CD4-positive, alpha-beta T cell treated with Interleukin-17A for 1 hour (primary cell): Measurements from ENCODE around the gene POLE.

Source experiments
- DNase-seq: peaks from one replicate; pipeline ENCODE4 v3.0.0-alpha.2; 2020

Gene POLE

GRCh38 chr12:132673288-132674179, 13.6 kb downstream of the POLE start:
- DNase-seq, result no peak

DNA sequence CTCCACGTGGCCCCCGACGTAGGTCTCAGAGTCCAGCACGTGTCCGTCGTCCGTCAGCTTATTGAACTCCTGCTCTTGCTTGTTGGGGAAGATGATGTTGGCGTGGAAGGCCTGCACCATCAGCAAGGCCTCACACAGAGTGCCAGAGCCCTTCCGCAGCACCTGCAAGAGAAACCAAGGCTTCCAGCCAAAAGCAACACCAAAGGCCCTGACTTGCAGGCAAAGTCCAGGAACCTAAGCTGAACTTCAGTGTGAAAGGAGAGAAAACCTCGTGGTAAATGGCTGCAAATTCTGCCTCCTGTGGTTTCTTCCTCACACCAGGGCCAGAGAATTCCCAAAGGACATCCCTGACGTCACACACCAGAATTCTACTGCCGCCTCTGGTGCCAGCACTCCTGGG, 14.5 kb downstream of the POLE start:
- no peak for DNase-seq

- DNase-seq, result no peak
Measured at GRCh38 chr12:132672116-132672515, 15.0 kb downstream of the POLE start.

- DNase-seq, result no peak
Measured at GRCh38 chr12:132669166-132669879, 17.8 kb downstream of the POLE start.

DNA sequence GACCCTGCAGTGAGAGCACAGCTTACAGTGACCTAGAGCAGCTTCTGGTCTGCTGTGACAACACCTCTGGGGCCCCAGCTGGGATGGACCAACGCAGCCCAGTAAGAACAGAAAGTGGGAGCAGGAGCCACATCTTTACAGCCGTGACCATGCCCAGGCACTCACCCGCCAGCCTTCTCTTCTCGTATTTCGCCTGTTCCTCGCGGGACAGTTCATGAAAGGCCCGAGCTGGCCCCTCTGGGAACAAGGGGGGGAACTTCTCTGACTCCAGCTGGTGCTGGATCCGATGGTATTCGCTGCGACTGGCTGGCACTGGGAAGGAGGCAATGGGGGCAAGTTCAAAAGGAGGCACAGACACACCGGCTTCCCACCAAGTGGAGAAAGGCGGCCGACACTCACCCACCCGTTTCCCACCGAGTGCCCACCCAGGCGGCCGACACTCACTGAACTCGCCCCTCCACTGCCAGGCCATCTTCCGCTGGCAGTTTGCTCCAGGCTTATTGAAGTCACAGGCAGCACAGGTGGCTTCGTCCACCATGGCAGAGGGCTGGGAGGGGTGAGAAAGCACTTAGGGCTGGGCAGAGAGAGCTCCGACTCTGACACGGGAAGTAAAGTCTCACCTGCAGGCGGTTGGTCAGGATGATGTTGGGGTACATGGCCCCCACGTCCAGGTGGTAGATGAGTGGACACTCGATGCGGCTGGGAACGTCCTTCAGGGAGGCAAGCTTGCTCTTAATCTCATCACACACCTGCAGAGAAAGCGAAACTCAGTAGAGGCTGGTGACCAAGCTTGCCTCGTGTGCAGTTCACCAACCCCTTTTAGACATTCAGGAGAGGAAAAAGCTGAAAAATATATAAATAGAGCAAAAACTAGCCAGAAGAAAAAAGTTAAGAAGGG, 18.7 kb downstream of the POLE start:
- no peak for DNase-seq

DNA sequence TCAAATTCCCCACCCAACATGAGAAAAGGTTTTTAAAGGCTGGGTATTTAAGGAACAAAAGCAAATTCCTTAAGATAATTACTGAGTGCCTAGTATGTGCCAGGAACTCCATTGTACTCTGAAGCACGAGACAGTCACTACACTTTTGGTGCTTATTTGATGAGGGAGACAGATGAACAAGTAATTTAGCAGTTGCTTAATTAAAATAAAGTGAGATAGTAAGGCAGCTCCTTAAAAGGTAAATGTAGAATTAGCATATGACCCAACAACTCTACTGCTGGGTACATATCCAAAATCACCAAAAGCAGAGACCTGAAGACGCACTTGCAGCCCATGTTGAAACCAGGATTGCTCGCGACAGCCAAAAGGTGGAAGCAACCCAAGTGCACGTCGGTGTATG, 21.3 kb downstream of the POLE start:
- DNase-seq, result no peak

- no peak for DNase-seq
Measured at GRCh38 chr12:132665149-132665491, 22.0 kb downstream of the POLE start.

DNA sequence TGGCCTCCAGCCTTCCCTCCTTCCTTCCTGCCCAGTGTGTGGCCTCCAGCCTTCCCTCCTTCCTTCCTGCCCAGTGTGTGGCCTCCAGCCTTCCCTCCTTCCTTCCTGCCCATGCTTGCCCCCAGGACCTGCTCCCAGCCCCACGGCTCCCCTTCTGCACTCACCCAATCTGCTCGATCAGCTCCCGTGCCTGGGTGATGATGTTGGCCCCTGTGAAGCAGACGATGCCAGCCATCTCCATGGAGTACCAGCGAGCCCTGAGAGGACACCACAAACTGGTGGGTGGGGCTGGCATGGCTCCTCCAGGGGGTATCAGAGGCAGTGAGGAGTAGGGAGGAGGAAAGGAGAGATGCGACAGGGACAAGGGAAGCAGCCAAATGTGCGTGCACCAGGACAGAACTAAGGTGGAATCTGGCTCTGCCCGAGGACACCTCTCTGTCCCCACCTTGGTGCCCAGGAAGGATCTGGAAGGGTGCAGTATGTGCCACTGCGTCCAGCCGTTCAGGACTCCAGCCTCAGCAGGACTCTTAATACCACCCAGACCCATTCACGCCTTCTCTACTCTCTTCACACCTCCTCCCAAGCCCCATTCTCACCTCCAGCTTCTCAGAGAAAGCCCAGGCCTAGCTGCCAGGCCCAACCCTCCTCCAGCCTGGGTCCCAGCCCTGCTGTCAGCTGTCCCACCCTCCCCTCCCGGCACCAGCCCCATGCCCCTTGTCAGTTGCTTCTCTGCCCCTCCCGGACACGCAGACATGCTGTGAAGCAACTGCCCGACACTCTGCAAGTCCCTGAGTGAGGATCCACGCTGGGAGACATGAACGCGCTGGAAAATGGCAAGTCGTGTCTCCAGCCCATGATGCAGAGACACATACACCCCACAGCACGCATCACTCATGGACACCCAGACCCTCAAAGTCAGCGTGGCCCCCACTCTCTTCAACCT, 22.7 kb downstream of the POLE start:
- DNase-seq, result no peak

DNA sequence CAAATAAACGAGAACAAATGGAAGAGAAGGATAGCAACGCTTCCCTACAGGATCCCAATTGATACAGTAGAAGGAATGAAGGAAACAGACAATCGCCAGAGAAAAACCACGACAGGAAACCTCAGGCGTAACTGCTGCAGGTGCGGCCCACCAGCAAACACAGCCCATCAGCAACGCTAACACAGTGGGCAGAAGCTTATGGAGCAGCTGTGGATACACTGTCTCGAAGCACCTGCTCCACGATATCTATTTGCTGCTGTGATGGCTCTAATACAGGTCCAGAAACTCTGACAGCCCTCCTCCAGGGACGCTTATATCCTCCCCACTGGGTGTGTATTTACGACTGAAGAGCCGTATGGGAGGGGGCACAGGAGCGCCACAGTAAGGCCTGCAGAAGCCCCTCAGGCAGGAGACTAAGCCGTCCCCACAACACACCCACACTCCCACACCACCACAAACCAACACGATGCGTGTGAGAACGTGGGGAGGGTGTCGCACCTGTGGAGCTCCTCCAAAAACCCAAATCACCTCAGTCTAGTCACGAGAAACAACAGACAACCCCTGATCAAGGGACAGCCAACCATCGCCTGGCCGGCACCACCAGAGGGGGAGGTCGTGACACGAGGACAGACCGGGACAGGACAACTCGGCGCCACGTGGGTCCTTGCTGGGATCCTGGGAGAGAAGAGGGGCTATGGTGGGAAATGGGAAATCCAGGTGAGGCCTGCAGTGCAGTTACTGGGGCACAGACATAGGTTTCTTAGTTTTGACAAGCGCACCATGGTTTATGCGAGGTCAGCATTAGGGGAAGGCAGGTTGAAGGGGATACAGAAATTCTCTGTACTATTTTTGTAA, 24.0 kb downstream of the POLE start:
- DNase-seq, result no peak

DNA sequence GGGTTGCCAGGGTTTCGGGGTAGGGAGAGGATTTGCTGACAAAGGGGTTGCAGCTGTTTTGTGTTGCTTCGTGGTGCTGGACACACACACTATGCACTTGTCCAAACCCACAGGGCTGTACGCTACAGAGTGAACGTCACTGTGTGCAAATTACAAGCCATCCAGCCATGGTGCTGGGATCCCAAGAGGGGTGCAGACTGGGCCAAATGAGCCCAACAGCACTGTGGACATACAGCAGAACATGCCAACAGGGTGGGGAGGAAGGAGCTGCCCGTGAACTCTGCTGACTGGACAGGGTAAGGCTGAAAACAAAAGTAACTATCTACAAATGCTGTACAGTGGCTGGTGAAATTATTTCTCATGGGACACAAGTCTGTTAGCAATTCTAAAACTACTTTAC, 25.2 kb downstream of the POLE start:
- DNase-seq, result no peak

- no peak for DNase-seq
Measured at GRCh38 chr12:132660996-132661395, 26.1 kb downstream of the POLE start.

GRCh38 chr12:132660052-132660451, 27.1 kb downstream of the POLE start:
- no peak for DNase-seq

- DNase-seq, result no peak
Measured at GRCh38 chr12:132659146-132659545, 28.0 kb downstream of the POLE start.

DNA sequence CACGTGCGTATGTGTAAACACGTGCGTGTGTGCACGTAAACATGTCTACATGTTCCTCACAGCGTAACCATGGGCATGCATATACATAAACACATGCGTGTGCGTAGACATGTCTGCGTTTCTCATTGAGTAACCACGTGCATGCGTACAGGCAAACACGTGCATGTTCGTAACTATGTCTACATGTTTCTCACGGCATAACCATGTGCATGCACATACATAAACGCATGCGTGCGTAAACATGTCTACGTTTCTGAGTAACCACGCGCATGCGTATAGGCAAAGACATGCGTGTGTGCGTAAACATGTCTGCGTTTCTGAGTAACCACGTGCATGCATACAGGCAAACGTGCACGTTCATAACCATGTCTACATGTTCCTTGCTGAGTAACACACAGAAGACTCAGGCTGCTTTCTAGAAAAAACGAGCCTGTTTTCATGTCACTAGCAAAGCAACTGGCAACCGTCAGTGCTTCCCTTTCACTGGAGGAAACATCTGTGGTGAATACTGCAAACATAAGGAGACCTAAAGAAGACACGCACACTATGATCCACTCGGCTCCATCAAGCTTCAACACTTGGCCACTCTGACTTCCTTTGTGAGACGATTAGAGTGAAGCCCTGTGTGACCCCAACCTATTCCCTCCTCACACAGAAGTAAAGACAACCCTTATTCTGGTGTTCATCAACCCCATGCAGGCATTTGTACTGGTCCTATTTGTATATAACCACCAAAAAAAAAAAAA, 28.8 kb downstream of the POLE start:
- no peak for DNase-seq

DNA sequence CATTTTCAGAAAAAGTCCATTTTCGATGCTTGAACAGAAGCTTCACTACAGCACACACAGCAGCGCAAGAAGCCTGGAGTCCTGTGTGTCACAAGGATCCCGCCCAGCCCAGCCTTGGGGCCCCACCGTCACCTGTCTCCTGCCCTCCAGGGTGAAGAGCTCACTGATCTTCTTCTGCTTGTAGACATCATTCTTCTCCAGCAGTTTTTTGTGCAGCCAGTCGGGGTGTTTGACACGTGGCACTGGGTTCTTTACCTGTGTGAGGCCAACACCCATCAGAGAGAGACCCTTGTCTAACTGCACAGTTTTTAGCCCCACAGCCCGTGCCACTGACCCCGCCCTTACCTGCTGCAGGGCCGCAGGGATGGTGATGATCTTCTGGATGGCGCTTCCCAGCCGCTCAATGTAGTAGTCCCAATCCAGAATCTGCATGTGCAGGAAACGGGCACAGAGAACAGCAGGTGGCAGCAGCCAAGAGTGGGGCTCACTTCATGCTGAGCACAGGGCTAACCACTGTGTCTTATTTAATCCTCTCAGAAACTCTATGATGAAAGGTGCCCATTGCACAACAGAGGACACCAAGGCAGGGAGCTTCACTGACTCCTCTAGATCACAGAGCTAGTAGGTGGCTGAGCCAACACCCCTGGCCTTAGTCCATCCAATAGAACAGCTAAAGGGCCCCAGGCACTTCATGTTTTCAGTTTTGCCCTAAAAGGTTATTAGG, 30.0 kb downstream of the POLE start:
- DNase-seq, result no peak

GRCh38 chr12:132653567-132654290, 33.4 kb downstream of the POLE start:
- no peak for DNase-seq

- DNase-seq, result no peak
Measured at GRCh38 chr12:132651444-132652100, 35.6 kb downstream of the POLE start.

DNA sequence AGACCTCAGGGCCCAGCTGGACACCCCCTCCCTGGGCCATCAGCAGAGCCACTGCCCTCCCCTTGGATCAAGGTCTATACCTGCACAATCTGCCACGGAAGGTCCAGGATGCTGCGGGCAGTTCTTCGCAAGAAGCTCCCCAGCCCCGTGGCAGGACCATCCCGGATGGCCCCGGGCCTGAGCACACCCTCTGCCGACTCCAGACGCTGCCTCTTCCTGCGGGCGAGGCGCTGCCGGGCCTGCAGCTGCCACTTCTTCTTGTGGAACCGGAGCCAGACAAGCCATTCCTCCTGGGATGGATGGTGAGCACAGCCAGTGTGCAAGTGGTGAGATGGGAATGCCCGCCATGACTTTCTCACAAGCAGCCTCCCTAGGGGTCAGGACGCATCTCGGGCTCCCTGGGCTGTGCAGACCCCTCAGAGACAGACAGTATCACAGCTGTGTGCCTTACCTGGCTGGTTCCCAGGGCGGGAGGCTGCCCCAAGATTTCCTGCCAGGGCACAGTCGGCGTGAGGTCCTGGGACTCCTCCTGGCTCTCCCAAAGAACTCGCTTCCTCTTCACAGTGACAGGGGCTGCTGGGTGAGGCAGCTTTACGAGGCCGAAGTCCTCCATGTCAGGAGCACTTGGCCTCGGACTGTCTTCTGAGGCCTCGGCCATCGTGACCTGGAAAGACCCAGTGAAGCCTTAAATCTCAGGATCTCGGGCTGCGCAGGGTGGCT, 37.8 kb downstream of the POLE start:
- no peak for DNase-seq
